ENCODE results near the gene ARHGAP10. TPM values are rescaled to one million over a fixed set of nuclear protein-coding genes. Genes with fewer than 3 reads are reported as not detected.

ARHGAP10 gene
- polyA plus RNA-seq, 3 donors from 2014 or later, result 5.3 to 13.2 (median 7.0) TPM

DNA sequence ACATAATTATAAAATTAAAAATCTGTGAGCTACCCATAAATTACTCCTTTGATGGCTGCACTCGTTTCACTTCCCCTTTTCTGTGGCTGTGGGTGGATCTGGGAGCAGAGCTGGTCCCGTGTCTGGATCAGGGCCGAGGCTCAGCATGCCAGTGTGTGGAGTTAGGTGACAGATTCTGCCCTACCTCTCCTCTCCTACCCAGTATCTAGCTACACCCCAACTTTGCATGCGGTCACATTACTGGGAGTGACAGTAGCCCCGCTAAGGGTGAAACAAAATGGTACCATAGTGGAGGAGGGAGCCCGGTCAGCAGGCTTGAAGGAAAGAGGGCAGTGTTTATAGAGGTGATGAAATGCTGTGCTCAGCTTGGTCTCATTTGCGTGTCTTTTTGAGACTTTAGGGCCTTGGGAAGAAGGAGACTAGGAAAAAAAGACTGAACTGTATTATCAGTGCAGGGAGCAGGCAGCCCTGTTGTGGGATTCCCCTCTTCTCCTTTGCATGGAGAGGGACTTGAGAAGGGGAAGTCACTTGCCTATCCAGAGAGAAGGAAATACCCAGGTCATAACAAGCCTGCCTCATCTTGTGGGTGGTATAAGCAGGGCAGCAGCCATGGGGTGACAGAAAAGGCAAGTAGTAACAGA, 48.4 kb downstream of the ARHGAP10 start:
- DNase-seq, result no peak
- no peaks in the 10 kb centered on the region for H3K9me3 Mint-ChIP-seq
- H3K27ac Mint-ChIP-seq, result peak overlapping the region in 1 of 6 donors; percentile 31
- H3K27me3 Mint-ChIP-seq (ENCODE audit: low read depth in 3 of 3), result no peaks in the 10 kb centered on the region
- no peaks in the 10 kb centered on the region for H3K36me3 Mint-ChIP-seq
- H3K4me1 Mint-ChIP-seq, result peaks cover 7 to 61% of the 10 kb centered on the region in 2 donors
- H3K4me3 Mint-ChIP-seq, result peak overlapping the region in 1 of 5 donors; percentile 1

GRCh38 chr4:147782087-147782781, 50.3 kb downstream of the ARHGAP10 start:
- no peak for DNase-seq
- peak overlapping the region in 5 of 6 donors; percentile 3 to 68 (median 61) for H3K27ac Mint-ChIP-seq
- peaks cover 11 to 72% of the 10 kb centered on the region in 2 donors for H3K4me1 Mint-ChIP-seq
- H3K36me3 Mint-ChIP-seq, result no peaks in the 10 kb centered on the region
- no peaks in the 10 kb centered on the region for H3K9me3 Mint-ChIP-seq
- no peaks in the 10 kb centered on the region for H3K27me3 Mint-ChIP-seq (ENCODE audit: low read depth in 3 of 3)
- peak overlapping the region in 1 of 5 donors; percentile 19 for H3K4me3 Mint-ChIP-seq

DNA sequence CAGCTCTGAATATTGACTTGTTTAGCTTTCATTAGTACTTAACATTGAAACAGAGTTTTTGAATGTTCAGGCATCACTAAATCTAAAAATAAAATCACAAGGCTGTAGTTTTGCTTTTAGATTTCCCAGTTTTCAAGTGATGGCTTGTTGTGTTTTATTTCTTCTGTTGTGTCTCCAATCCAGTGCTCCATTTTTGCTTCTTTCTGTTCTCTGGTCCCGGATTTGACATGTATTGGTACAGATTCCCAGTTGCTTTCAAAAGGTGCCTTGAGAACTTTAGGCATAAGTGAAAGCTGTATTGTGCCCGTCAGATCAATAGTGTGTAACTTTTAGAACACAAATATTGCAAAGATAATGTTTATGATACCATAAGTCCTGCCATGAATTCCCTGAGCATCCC, 53.2 kb downstream of the ARHGAP10 start:
- no peak for DNase-seq
- H3K27ac Mint-ChIP-seq, result peak overlapping the region in 4 of 6 donors; percentile 25 to 68 (median 52)
- no peaks in the 10 kb centered on the region for H3K36me3 Mint-ChIP-seq
- H3K27me3 Mint-ChIP-seq (ENCODE audit: low read depth in 3 of 3), result no peaks in the 10 kb centered on the region
- H3K4me3 Mint-ChIP-seq, result peak overlapping the region in 1 of 5 donors; percentile 50
- H3K4me1 Mint-ChIP-seq, result peaks cover 13 to 55% of the 10 kb centered on the region in 2 donors
- H3K9me3 Mint-ChIP-seq, result no peaks in the 10 kb centered on the region

DNA sequence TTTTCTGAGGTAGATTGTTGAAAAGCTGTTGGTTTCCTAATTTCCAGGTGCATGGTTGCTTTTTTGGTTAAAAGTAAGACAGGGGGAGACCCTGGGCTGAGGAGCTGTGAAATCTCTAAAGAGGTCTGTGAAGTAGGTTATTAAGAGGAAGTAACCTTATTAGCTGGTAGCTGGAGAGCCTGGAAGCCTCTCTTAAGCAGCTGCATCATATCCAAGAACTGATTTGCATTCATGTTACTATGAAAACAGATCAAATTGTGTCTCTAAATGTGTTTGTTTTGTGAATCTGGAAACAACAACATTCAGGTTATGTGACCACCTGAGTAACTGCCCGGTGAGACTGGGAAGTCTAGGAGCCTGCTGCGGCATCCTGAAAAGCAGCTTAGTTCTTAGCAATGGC, 54.1 kb downstream of the ARHGAP10 start:
- Mint-ChIP-seq H3K27me3 (ENCODE audit: low read depth in 3 of 3) (no peaks in the 10 kb centered on the region), H3K9me3 (no peaks in the 10 kb centered on the region), H3K36me3 (no peaks in the 10 kb centered on the region), H3K27ac (peak overlapping the region in 3 of 6 donors; percentile 41 to 67 (median 61)), H3K4me1 (peaks cover 7 to 48% of the 10 kb centered on the region in 2 donors), H3K4me3 (no peak overlapping the region)
- no peak for DNase-seq

GRCh38 chr4:147786531-147786930, 54.6 kb downstream of the ARHGAP10 start:
- no peaks in the 10 kb centered on the region for H3K9me3 Mint-ChIP-seq
- H3K27me3 Mint-ChIP-seq (ENCODE audit: low read depth in 3 of 3), result no peaks in the 10 kb centered on the region
- no peak overlapping the region for H3K4me3 Mint-ChIP-seq
- H3K36me3 Mint-ChIP-seq, result no peaks in the 10 kb centered on the region
- DNase-seq, result no peak
- H3K4me1 Mint-ChIP-seq, result peaks cover 7 to 44% of the 10 kb centered on the region in 2 donors
- H3K27ac Mint-ChIP-seq, result peak overlapping the region in 5 of 6 donors; percentile 15 to 73 (median 61)

GRCh38 chr4:147787204-147787603, 55.3 kb downstream of the ARHGAP10 start:
- no peak for DNase-seq
- H3K27me3 Mint-ChIP-seq (ENCODE audit: low read depth in 3 of 3), result no peaks in the 10 kb centered on the region
- no peaks in the 10 kb centered on the region for H3K36me3 Mint-ChIP-seq
- no peaks in the 10 kb centered on the region for H3K9me3 Mint-ChIP-seq
- peak overlapping the region in 5 of 6 donors; percentile 15 to 73 (median 38) for H3K27ac Mint-ChIP-seq
- H3K4me1 Mint-ChIP-seq, result peaks cover 11 to 43% of the 10 kb centered on the region in 2 donors
- no peak overlapping the region for H3K4me3 Mint-ChIP-seq

DNA sequence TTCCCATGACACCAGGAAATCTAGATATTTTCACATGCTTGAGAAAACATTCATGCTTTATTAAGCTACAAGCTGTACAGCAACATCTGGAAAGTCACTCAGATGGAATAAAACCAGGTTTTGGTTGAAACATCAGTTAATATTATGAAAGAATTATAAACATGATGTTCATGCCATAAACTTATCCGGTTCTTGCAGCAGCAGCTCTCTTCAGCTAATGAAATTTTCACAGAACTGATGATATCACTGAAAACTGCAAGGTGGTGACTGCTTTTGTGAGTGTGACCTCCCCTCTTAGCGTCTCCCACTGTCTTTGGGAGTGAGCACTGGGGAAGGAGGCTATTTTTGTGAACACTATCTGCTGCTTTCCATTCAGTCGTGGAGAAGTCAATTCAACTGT, 56.9 kb downstream of the ARHGAP10 start:
- no peaks in the 10 kb centered on the region for H3K36me3 Mint-ChIP-seq
- H3K4me1 Mint-ChIP-seq, result peaks cover 27 to 57% of the 10 kb centered on the region in 2 donors
- no peak for DNase-seq
- no peak overlapping the region for H3K27ac Mint-ChIP-seq
- peaks cover 0 to under 1% (median 0%) of the 10 kb centered on the region in 3 donors for H3K27me3 Mint-ChIP-seq (ENCODE audit: low read depth in 3 of 3)
- H3K9me3 Mint-ChIP-seq, result no peaks in the 10 kb centered on the region
- H3K4me3 Mint-ChIP-seq, result no peak overlapping the region

- Mint-ChIP-seq H3K36me3 (no peaks in the 10 kb centered on the region), H3K27ac (peak overlapping the region in 1 of 6 donors; percentile 13), H3K9me3 (no peaks in the 10 kb centered on the region), H3K27me3 (ENCODE audit: low read depth in 3 of 3) (peaks cover 0 to 4% (median 0%) of the 10 kb centered on the region in 3 donors), H3K4me3 (no peak overlapping the region), H3K4me1 (peaks cover 35 to 65% of the 10 kb centered on the region in 2 donors)
- DNase-seq, result no peak
Measured at GRCh38 chr4:147789596-147789995, 57.7 kb downstream of the ARHGAP10 start.

GRCh38 chr4:147790412-147790811, 58.5 kb downstream of the ARHGAP10 start:
- Mint-ChIP-seq H3K27ac (no peak overlapping the region), H3K4me3 (no peak overlapping the region), H3K4me1 (peaks cover 44 to 68% of the 10 kb centered on the region in 2 donors), H3K27me3 (ENCODE audit: low read depth in 3 of 3) (peaks cover 0 to 4% (median 0%) of the 10 kb centered on the region in 3 donors), H3K9me3 (no peaks in the 10 kb centered on the region), H3K36me3 (no peaks in the 10 kb centered on the region)
- no peak for DNase-seq

DNA sequence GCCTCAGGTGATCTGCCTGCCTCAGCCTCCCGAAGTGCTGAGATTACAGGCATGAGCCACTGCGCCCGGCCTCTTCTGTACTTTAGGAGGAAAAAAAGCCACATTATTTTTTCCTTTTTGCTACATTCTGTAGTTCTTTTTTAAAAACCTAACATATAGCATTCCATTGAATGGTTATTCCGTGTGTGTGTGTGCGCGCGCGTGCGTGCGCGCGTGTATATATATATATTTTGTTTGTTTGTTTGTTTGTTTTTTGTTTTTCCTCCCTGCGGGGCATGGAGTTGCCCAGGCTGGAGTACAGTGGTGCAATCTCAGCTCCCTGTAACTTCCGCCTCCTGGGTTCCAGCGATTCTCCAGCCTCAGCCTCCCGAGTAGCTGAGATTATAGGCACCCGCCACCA, 59.5 kb downstream of the ARHGAP10 start:
- Mint-ChIP-seq H3K9me3 (no peaks in the 10 kb centered on the region), H3K4me3 (no peak overlapping the region), H3K27ac (no peak overlapping the region), H3K27me3 (ENCODE audit: low read depth in 3 of 3) (peaks cover 0 to 4% (median 0%) of the 10 kb centered on the region in 3 donors), H3K36me3 (no peaks in the 10 kb centered on the region), H3K4me1 (peaks cover 45 to 61% of the 10 kb centered on the region in 2 donors)
- DNase-seq, result no peak

GRCh38 chr4:147791865-147792264, 60.0 kb downstream of the ARHGAP10 start:
- peaks cover 46 to 56% of the 10 kb centered on the region in 2 donors for H3K4me1 Mint-ChIP-seq
- H3K36me3 Mint-ChIP-seq, result peaks cover 0 to 1% (median 0%) of the 10 kb centered on the region in 3 donors
- H3K4me3 Mint-ChIP-seq, result peak overlapping the region; percentile 41 to 93 (median 83)
- no peak for DNase-seq
- H3K27ac Mint-ChIP-seq, result peak overlapping the region in 4 of 6 donors; percentile 8 to 66 (median 28)
- H3K27me3 Mint-ChIP-seq (ENCODE audit: low read depth in 3 of 3), result peaks cover 0 to 4% (median 0%) of the 10 kb centered on the region in 3 donors
- H3K9me3 Mint-ChIP-seq, result no peaks in the 10 kb centered on the region

- peaks cover 43 to 48% of the 10 kb centered on the region in 2 donors for H3K4me1 Mint-ChIP-seq
- peaks cover 0 to 10% (median 2%) of the 10 kb centered on the region in 3 donors for H3K27me3 Mint-ChIP-seq (ENCODE audit: low read depth in 3 of 3)
- no peaks in the 10 kb centered on the region for H3K9me3 Mint-ChIP-seq
- peak overlapping the region in 5 of 6 donors; percentile 7 to 81 (median 56) for H3K27ac Mint-ChIP-seq
- peak overlapping the region; percentile 62 to 93 (median 76) for H3K4me3 Mint-ChIP-seq
- DNase-seq, result peak; percentile 17 to 25 (median 18)
- H3K36me3 Mint-ChIP-seq, result peaks cover 0 to 5% (median 0%) of the 10 kb centered on the region in 3 donors
Measured at GRCh38 chr4:147793569-147794313, 61.9 kb downstream of the ARHGAP10 start.

DNA sequence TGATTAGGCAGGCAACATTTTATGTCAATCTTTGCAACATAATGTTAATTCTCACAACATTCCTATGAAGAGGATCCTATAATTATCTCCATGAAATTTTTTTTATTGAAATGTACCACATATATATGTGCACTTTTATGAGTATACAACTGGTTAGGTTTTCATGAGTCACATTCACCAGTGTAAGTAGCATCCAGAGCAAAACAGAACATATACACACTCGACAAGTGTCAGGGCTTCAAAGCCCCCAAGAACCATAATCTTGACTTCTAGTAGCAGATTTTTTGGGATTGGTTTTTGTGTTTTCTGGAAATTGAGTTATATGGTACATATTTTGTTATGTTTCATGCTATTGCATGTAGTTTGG, 62.4 kb downstream of the ARHGAP10 start:
- no peaks in the 10 kb centered on the region for H3K9me3 Mint-ChIP-seq
- peaks cover 0 to 5% (median 0%) of the 10 kb centered on the region in 3 donors for H3K36me3 Mint-ChIP-seq
- peak overlapping the region; percentile 61 to 93 (median 67) for H3K4me3 Mint-ChIP-seq
- peaks cover 0 to 10% (median 2%) of the 10 kb centered on the region in 3 donors for H3K27me3 Mint-ChIP-seq (ENCODE audit: low read depth in 3 of 3)
- DNase-seq, result no peak
- peaks cover 48 to 53% of the 10 kb centered on the region in 2 donors for H3K4me1 Mint-ChIP-seq
- H3K27ac Mint-ChIP-seq, result peak overlapping the region in 5 of 6 donors; percentile 7 to 74 (median 36)
